OCI-LY1 (cell line): ENCODE data around the gene WDR20.

ENCODE experiments used
- H2AFZ ChIP-seq: fragments of 200-600 bp; sonication (generic), shearing (Covaris generic); 2 replicates; pipeline ENCODE4 v1.6.0; 2014; ENCODE audit warnings: antibody characterized with exemption, mild to moderate bottlenecking, low read length
- H3F3A ChIP-seq: fragments of 200-600 bp; sonication (generic), shearing (Covaris generic); 2 replicates; pipeline ENCODE4 v1.6.0; 2014; ENCODE audit warnings: mild to moderate bottlenecking, antibody characterized with exemption, low read length, moderate library complexity; ENCODE audit not compliant: insufficient read depth
- H3K27ac ChIP-seq: fragments of 200-600 bp; sonication (generic); 2 replicates; pipeline ENCODE4 v1.5.1; 2014; ENCODE audit warnings: low read length, mixed run types, mild to moderate bottlenecking, low read depth; ENCODE audit not compliant: poor library complexity, severe bottlenecking
- H3K27me3 ChIP-seq: fragments of 200-600 bp; sonication (generic); 2 replicates; pipeline ENCODE4 v1.6.0; 2014; ENCODE audit warnings: antibody characterized with exemption, mild to moderate bottlenecking, low read length, moderate library complexity; ENCODE audit not compliant: insufficient read depth
- H3K36me3 ChIP-seq: fragments of 200-600 bp; sonication (generic); 2 replicates; pipeline ENCODE4 v1.6.1; 2014; ENCODE audit warnings: mild to moderate bottlenecking, antibody characterized with exemption, low read length, moderate library complexity, mixed read lengths; ENCODE audit not compliant: insufficient read depth
- H3K4me1 ChIP-seq: fragments of 200-600 bp; sonication (generic); 2 replicates; pipeline ENCODE4 v1.5.1; 2014; ENCODE audit warnings: mild to moderate bottlenecking, low read length, moderate library complexity; ENCODE audit not compliant: insufficient read depth, severe bottlenecking
- H3K4me2 ChIP-seq: fragments of 200-600 bp; sonication (generic), shearing (Covaris generic); 2 replicates; pipeline ENCODE4 v1.6.1; 2014; ENCODE audit warnings: low read length
- H3K4me3 ChIP-seq: fragments of 200-600 bp; sonication (generic); 2 replicates; pipeline ENCODE4 v1.5.1; 2014; ENCODE audit warnings: low read length, low read depth, mild to moderate bottlenecking, mixed read lengths; ENCODE audit not compliant: poor library complexity, severe bottlenecking
- H3K79me2 ChIP-seq: fragments of 200-600 bp; shearing (Covaris generic); 2 replicates; pipeline ENCODE4 v1.6.1; 2016; ENCODE audit warnings: mixed run types, low read length, mixed read lengths; ENCODE audit not compliant: insufficient read depth
- H3K9ac ChIP-seq: fragments of 200-600 bp; sonication (generic), shearing (Covaris generic); 2 replicates; pipeline ENCODE4 v1.6.1; 2014; ENCODE audit warnings: mild to moderate bottlenecking, low read length, mixed read lengths
- H3K9me2 ChIP-seq: fragments of 200-600 bp; sonication (generic), shearing (Covaris generic); 2 replicates; pipeline ENCODE4 v1.6.1; 2014; ENCODE audit warnings: low read depth, mild to moderate bottlenecking, low read length, mixed read lengths
- H3K9me3 ChIP-seq: fragments of 200-600 bp; shearing (Covaris generic); 2 replicates; pipeline ENCODE4 v1.6.1; 2014; ENCODE audit warnings: low read length, mixed read lengths
- H4K20me1 ChIP-seq: fragments of 200-600 bp; sonication (generic), shearing (Covaris generic); 2 replicates; pipeline ENCODE4 v1.6.0; 2016; ENCODE audit warnings: mild to moderate bottlenecking, low read length; ENCODE audit not compliant: insufficient read depth
- CTCF ChIP-seq: fragments of 200-600 bp; sonication (generic), shearing (Covaris generic); IDR thresholded peaks from 2 replicates; pipeline ENCODE4 v1.5.1; 2017; ENCODE audit warnings: mild to moderate bottlenecking, antibody characterized with exemption, low read length, moderate library complexity, mixed read lengths
- EZH2 ChIP-seq: fragments of 200-600 bp; sonication (generic), shearing (Covaris generic); IDR thresholded peaks from 2 replicates; pipeline ENCODE4 v1.8.0; 2017; ENCODE audit warnings: borderline replicate concordance, mixed run types, mild to moderate bottlenecking, antibody characterized with exemption, low read length, moderate library complexity, mixed read lengths

Gene WDR20

DNA sequence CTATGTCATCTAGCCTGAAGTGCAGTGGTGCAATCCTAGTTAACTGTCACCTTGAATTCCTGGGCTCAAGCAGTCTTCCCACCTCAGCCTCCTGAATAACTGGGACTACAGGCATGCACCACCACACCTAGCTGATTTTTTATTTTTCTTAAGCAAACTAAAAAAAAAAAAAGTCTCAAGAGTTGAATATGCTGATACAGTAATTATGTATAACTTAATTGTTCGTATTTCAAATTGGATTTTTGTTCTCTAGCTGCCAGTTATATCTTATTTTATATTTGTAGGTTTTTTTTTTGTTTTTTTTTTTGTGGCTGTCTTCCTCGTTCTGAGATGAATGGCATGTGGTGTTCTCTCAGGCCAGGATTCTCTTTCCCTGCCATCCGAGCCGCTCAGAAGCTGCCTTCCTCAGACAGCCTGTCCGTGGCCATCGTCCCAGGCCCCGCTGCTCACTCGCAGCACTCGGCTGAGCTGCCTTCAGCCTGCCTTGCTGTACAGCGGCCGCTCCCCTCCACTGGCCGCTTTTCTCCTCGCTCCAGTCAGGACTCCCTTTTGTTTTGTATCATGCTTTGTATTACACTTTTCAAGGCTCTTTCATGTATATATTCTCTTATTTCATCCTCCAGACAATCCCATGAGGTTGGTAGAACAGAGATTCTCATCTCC is 53.3 kb downstream of the WDR20 start:
- Histone ChIP-seq H2AFZ (no peak overlapping the region), H3K36me3 (peaks cover 9% of the 10 kb centered on the region; the same call in 1 of the 2 replicates), H4K20me1 (no peaks in the 10 kb centered on the region), H3K4me1 (peaks cover 24% of the 10 kb centered on the region), H3K9me2 (no peaks in the 10 kb centered on the region), H3K4me3 (no peak overlapping the region), H3K27ac (no peak overlapping the region), H3F3A (no peaks in the 10 kb centered on the region), H3K4me2 (no peak overlapping the region), H3K79me2 (no peaks in the 10 kb centered on the region; the same call in 1 of the 2 replicates), H3K9ac (no peak overlapping the region), H3K27me3 (no peaks in the 10 kb centered on the region), H3K9me3 (no peaks in the 10 kb centered on the region)
- TF ChIP-seq EZH2 (no peak), CTCF (no peak)

DNA sequence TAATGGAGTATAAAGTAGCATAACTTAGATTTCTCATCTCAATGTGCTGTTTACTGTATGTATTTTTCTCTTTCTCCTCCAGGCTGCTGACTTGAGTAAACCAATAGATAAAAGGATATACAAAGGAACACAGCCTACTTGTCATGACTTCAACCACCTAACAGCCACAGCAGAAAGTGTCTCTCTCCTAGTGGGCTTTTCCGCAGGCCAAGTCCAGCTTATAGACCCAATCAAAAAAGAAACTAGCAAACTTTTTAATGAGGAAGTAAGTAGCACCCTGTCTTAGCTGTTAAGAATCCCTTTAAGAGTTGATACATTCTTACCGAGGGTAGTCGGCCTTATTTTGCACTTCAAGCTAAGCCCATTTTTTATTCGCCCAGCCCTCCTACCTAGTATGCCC is 55.2 kb downstream of the WDR20 start:
- H3K36me3 ChIP-seq = peaks cover 15% of the 10 kb centered on the region; the same call in 1 of the 2 replicates
- no peaks in the 10 kb centered on the region for H3K27me3 ChIP-seq
- H3K4me2 ChIP-seq = no peak overlapping the region
- TF ChIP-seq CTCF (no peak), EZH2 (no peak)
- no peaks in the 10 kb centered on the region for H3K9me2 ChIP-seq
- H3K9ac ChIP-seq = no peak overlapping the region
- H3K4me3 ChIP-seq = no peak overlapping the region
- H4K20me1 ChIP-seq = no peaks in the 10 kb centered on the region
- no peak overlapping the region for H2AFZ ChIP-seq
- peaks cover 26% of the 10 kb centered on the region for H3K4me1 ChIP-seq
- no peaks in the 10 kb centered on the region; the same call in 1 of the 2 replicates for H3K79me2 ChIP-seq
- no peaks in the 10 kb centered on the region for H3K9me3 ChIP-seq
- H3F3A ChIP-seq = no peaks in the 10 kb centered on the region
- H3K27ac ChIP-seq = no peak overlapping the region

DNA sequence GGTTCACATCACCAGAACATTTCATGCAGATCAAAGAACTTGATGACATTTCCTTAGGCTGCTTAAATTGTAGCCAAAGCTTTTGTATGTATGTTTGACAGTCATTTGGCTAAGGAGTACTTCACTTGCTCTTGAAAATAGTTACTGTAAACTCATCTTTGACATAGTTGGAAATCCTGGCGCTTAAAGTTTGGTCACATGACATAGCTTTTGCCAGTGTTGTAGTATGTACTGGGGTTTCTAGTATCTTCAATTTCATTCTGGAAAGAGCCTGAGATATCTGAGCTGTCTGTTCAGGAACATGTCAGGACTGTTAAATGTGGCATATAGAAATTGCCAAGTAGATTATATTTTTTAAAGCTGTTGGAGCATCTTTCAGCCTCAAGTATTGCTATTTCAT is 55.7 kb downstream of the WDR20 start:
- no peaks in the 10 kb centered on the region; the same call in 1 of the 2 replicates for H3K79me2 ChIP-seq
- H3K4me3 ChIP-seq = no peak overlapping the region
- H3K4me1 ChIP-seq = peaks cover 31% of the 10 kb centered on the region
- no peaks in the 10 kb centered on the region for H3K9me2 ChIP-seq
- TF ChIP-seq EZH2 = no peak
- no peak for TF ChIP-seq CTCF
- no peak overlapping the region for H3K27ac ChIP-seq
- H3F3A ChIP-seq = no peaks in the 10 kb centered on the region
- no peak overlapping the region for H3K9ac ChIP-seq
- no peak overlapping the region for H3K4me2 ChIP-seq
- H4K20me1 ChIP-seq = no peaks in the 10 kb centered on the region
- no peak overlapping the region for H2AFZ ChIP-seq
- H3K36me3 ChIP-seq = peaks cover 15% of the 10 kb centered on the region; the same call in 1 of the 2 replicates
- no peaks in the 10 kb centered on the region for H3K9me3 ChIP-seq
- no peaks in the 10 kb centered on the region for H3K27me3 ChIP-seq
